GM23338 (cell line): ENCODE data around the gene GRM3. TPM values are rescaled to one million over a fixed set of nuclear protein-coding genes. Genes with fewer than 3 reads are reported as not detected.
A peak's percentile ranks its signal among the peaks of the same experiment; 100 is the strongest.

Experiments used
- ATAC-seq: fragments of 200-7000 bp; cut with Tn5 transposase; 3 replicates; pipeline ENCODE4 v1.9.1; 2020
- DNase-seq: peaks from one replicate; pipeline ENCODE4 v3.0.0-alpha.2; 2015; ENCODE audit warnings: low spot score
- H2AFZ ChIP-seq: fragments of 200-600 bp; sonication (generic); 2 replicates; pipeline ENCODE4 v1.8.0; 2016; ENCODE audit warnings: antibody characterized with exemption, mild to moderate bottlenecking, moderate library complexity
- H3F3A ChIP-seq: fragments of 200-600 bp; sonication (generic); replicated peaks from 2 replicates; pipeline ENCODE4 v1.8.0; 2017; ENCODE audit warnings: antibody characterized with exemption, mixed run types, low read depth
- H3K27ac ChIP-seq: fragments of 200-600 bp; sonication (generic); 2 replicates; pipeline ENCODE4 v1.6.1; 2016; ENCODE audit warnings: low read depth
- H3K27me3 ChIP-seq: fragments of 200-600 bp; sonication (generic); 2 replicates; pipeline ENCODE4 v1.8.0; 2016; ENCODE audit warnings: mild to moderate bottlenecking, mixed run types, moderate library complexity; ENCODE audit not compliant: insufficient read depth
- H3K36me3 ChIP-seq: fragments of 200-600 bp; sonication (generic); 2 replicates; pipeline ENCODE4 v1.8.0; 2016; ENCODE audit warnings: mild to moderate bottlenecking; ENCODE audit not compliant: insufficient read depth
- H3K4me1 ChIP-seq: fragments of 200-600 bp; sonication (generic); 2 replicates; pipeline ENCODE4 v1.8.0; 2016; ENCODE audit warnings: mild to moderate bottlenecking, moderate library complexity; ENCODE audit not compliant: insufficient read depth
- H3K4me2 ChIP-seq: fragments of 200-600 bp; sonication (generic); 2 replicates; pipeline ENCODE4 v1.7.1; 2017; ENCODE audit warnings: mixed run types
- H3K4me3 ChIP-seq: fragments of 200-600 bp; sonication (generic); 2 replicates; pipeline ENCODE4 v1.6.1; 2016; ENCODE audit warnings: mixed run types
- H3K79me2 ChIP-seq: fragments of 200-600 bp; sonication (generic); replicated peaks from 2 replicates; pipeline ENCODE4 v1.8.0; 2017; ENCODE audit warnings: mild to moderate bottlenecking; ENCODE audit not compliant: insufficient read depth
- H3K9me2 ChIP-seq: fragments of 200-600 bp; sonication (generic); 2 replicates; pipeline ENCODE4 v1.8.0; 2017; ENCODE audit not compliant: insufficient read depth
- H4K20me1 ChIP-seq: fragments of 200-600 bp; sonication (generic); replicated peaks from 2 replicates; pipeline ENCODE4 v1.8.0; 2017; ENCODE audit warnings: mild to moderate bottlenecking; ENCODE audit not compliant: insufficient read depth
- H3K27ac Mint-ChIP-seq: 2 replicates; pipeline ENCODE4 v1.8.0; 2020; ENCODE audit warnings: inconsistent platforms, mild to moderate bottlenecking, moderate library complexity, mixed read lengths
- H3K27me3 Mint-ChIP-seq: 3 replicates; pipeline ENCODE4 v1.8.0; 2022; ENCODE audit warnings: low read depth, mild to moderate bottlenecking, moderate library complexity, mixed read lengths, inconsistent platforms; ENCODE audit not compliant: insufficient read depth, poor library complexity
- H3K36me3 Mint-ChIP-seq: 3 replicates; pipeline ENCODE4 v1.8.0; 2021; ENCODE audit warnings: low read depth, mild to moderate bottlenecking, inconsistent platforms, moderate library complexity, mixed read lengths
- H3K4me1 Mint-ChIP-seq: 3 replicates; pipeline ENCODE4 v1.8.0; 2020; ENCODE audit warnings: mild to moderate bottlenecking, inconsistent platforms, mixed read lengths
- H3K4me3 Mint-ChIP-seq: 3 replicates; pipeline ENCODE4 v1.8.0; 2021; ENCODE audit warnings: moderate library complexity, mild to moderate bottlenecking, inconsistent platforms, mixed read lengths
- H3K9me3 Mint-ChIP-seq: 3 replicates; pipeline ENCODE4 v1.8.0; 2020; ENCODE audit warnings: moderate library complexity, mild to moderate bottlenecking, inconsistent platforms, mixed read lengths
- CREB1 ChIP-seq: fragments of 250-450 bp; sonication (Bioruptor Pico); IDR thresholded peaks from 2 replicates; pipeline ENCODE4 v1.5.0; 2020; ENCODE audit warnings: low read depth, mild to moderate bottlenecking, moderate library complexity
- EZH2 ChIP-seq: fragments of 200-600 bp; sonication (generic); IDR thresholded peaks from one replicate; pipeline ENCODE4 v1.8.0; 2017; ENCODE audit warnings: antibody characterized with exemption, mild to moderate bottlenecking, low read depth; ENCODE audit not compliant: unreplicated experiment
- JUNB ChIP-seq: IDR thresholded peaks from one replicate; pipeline ENCODE4 v1.6.1; 2016; ENCODE audit warnings: antibody characterized with exemption; ENCODE audit not compliant: unreplicated experiment
- NANOG ChIP-seq: IDR thresholded peaks from 2 replicates; pipeline ENCODE4 v1.6.1; 2016; ENCODE audit warnings: antibody characterized with exemption, borderline replicate concordance
- REST ChIP-seq: IDR thresholded peaks from one replicate; pipeline ENCODE4 v1.6.1; 2018; ENCODE audit warnings: antibody characterized with exemption; ENCODE audit not compliant: unreplicated experiment
- ZNF114 ChIP-seq: fragments of 250-450 bp; sonication (Bioruptor Pico); IDR thresholded peaks from 2 replicates; pipeline ENCODE4 v1.5.0; 2020; ENCODE audit warnings: mild to moderate bottlenecking, moderate library complexity
- ZNF331 ChIP-seq: fragments of 250-450 bp; sonication (Bioruptor Pico); IDR thresholded peaks from 2 replicates; pipeline ENCODE4 v1.5.0; 2020; ENCODE audit warnings: low read depth, mild to moderate bottlenecking, moderate library complexity
- polyA plus RNA-seq: library from polyadenylated mRNA; unstranded; fragments of >200 nt; fragmentation: Nextera tagmentation; extraction: Ambion mirVana; gene quantifications from 2 replicates; pipeline ENCODE4 v1.2.1, GENCODE V29; 2016
- total RNA-seq: library from RNA; depleted of rRNA; stranded (reverse); fragments of >200 nt; shearing (Covaris generic); gene quantifications from 2 replicates; pipeline ENCODE4 v1.2.3, GENCODE V29; 2014

The GRM3 gene
- total and polyA plus RNA-seq, 2 experiments from 2014 or later, result 0.79 to 1.9 TPM

DNA sequence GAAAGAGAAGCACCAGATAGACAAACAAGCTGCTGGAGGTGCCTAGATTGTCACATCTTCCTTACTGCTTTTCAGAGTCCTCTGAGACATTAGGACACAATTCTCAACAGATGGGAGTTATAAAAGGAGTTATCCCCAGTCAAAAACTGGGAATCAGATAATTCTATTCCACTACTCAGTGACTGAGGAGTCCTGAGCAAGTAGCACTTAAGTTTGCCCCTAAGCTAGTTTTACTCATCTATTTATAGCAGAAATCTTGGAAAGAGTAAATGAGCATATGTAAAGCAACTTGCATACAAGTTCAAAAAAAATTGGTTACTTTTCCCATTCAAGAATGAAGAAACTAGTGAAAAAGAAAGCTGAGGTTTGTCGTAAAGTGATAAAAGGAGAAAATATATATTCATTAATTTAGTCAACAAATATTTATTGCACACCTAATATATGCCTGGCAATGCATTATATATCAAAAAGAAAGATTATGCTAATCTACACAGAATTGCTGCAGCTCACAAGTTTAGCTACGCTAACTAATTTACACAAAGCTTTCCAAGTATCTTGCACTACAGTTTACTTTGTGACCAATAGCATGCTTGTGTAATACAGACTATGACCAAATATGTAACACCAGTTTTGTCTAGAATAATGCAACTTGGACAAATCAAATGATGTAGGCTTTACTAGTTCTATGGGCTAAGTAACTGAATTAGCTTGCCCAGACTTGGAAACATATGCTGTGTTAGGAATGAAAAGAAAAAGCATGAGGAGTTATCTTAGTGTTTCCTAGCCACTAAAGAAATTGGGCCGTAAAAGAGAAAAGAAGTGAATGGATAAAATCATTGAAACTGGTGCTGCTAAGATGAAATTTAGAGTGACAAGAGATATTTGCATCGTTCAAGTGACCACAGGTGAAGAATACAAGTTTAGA, 106.3 kb downstream of the GRM3 start (continued):
- TF ChIP-seq ZNF331 (CRISPR knock-in tag), result no peak

- H4K20me1 ChIP-seq, result no peaks in the 10 kb centered on the region
- no peaks in the 10 kb centered on the region for H3F3A ChIP-seq
- Mint-ChIP-seq H3K9me3 (no peaks in the 10 kb centered on the region), H3K27ac (peak overlapping the region; percentile 83), H3K4me3 (0 out of 3 replicates have a peak overlapping the region, but pooled peaks have one; percentile 22), H3K4me1 (peaks cover 49% of the 10 kb centered on the region), H3K36me3 (no peaks in the 10 kb centered on the region; the same call in 2 of the 3 replicates), H3K27me3 (peaks cover 2% of the 10 kb centered on the region)
- peak overlapping the region; percentile 37 for H3K4me2 ChIP-seq
- TF ChIP-seq CREB1 (CRISPR knock-in tag), result no peak
- TF ChIP-seq NANOG, result peak; percentile 62
- H3K36me3 ChIP-seq, result no peaks in the 10 kb centered on the region
- H3K27ac ChIP-seq, result no peak overlapping the region
- H3K79me2 ChIP-seq, result no peaks in the 10 kb centered on the region
- no peak overlapping the region; the same call in 1 of the 2 replicates for H3K4me3 ChIP-seq
- DNase-seq (peak; percentile 72), ATAC-seq (peak; percentile 91)
- no peaks in the 10 kb centered on the region for H3K27me3 ChIP-seq
- H3K4me1 ChIP-seq, result peaks cover 45% of the 10 kb centered on the region
- H3K9me2 ChIP-seq, result peaks cover 8% of the 10 kb centered on the region; the same call in 1 of the 2 replicates
- H2AFZ ChIP-seq, result no peak overlapping the region
These were observed 116.5 kb downstream of the GRM3 start for GRCh38 chr7:86760236-86760635.

DNA sequence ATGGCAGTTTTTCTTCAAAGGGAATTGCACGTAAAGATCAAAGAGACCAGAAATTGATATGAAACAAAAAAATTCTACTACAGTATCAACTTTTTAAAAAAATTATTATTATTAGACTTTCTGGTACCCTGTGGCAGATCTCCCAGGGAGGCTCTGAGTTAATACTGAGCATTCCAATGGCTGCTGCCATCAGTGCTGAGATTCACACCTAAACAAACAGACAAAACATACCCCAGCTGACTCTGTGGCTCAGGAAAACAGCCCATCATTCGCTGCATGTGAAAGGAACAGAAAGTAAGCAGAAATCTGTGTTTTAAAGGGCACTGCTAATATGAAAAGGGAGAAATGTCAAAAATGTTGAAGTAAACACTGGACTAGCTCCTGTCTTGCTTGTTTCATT, 118.4 kb downstream of the GRM3 start:
- no peak overlapping the region for H3K4me3 ChIP-seq
- H3K4me3 Mint-ChIP-seq, result no peak overlapping the region
- no peaks in the 10 kb centered on the region for H3F3A ChIP-seq
- H3K4me1 ChIP-seq, result peaks cover 45% of the 10 kb centered on the region
- no peaks in the 10 kb centered on the region; the same call in 2 of the 3 replicates for H3K36me3 Mint-ChIP-seq
- no peak overlapping the region for H2AFZ ChIP-seq
- 0 out of 2 replicates have a peak overlapping the region, but pooled peaks have one; percentile 39 for H3K4me2 ChIP-seq
- no peaks in the 10 kb centered on the region for H3K27me3 ChIP-seq
- peak overlapping the region; percentile 56; the same call in 1 of the 2 replicates for H3K27ac ChIP-seq
- peaks cover 49% of the 10 kb centered on the region for H3K4me1 Mint-ChIP-seq
- TF ChIP-seq CREB1 (CRISPR knock-in tag), result no peak
- no peak for TF ChIP-seq ZNF114
- TF ChIP-seq JUNB, result no peak
- TF ChIP-seq ZNF331 (CRISPR knock-in tag), result no peak
- no peak for TF ChIP-seq REST
- no peak for TF ChIP-seq EZH2
- peaks cover 2% of the 10 kb centered on the region for H3K27me3 Mint-ChIP-seq
- DNase-seq (peak; percentile 35), ATAC-seq (peak; percentile 74)
- peak overlapping the region; percentile 87 for H3K27ac Mint-ChIP-seq
- H3K36me3 ChIP-seq, result no peaks in the 10 kb centered on the region
- H3K79me2 ChIP-seq, result no peaks in the 10 kb centered on the region
- no peaks in the 10 kb centered on the region for H3K9me3 Mint-ChIP-seq
- H4K20me1 ChIP-seq, result no peaks in the 10 kb centered on the region
- H3K9me2 ChIP-seq, result peaks cover 5% of the 10 kb centered on the region; the same call in 1 of the 2 replicates
